Stimulated activated CD4-positive, alpha-beta T cell treated with anti-CD3 and anti-CD28 coated beads, TNF-alpha, amount 100 ng/mL, for 24 hours (primary cell): Measurements from ENCODE around the gene GNB1L.

Experiments
- DNase-seq, 3 experiments: peaks; one replicate each; pipeline ENCODE4 v3.0.0-alpha.2; 2020; ENCODE audit warnings: low read depth in 3 of 3

GNB1L gene

GRCh38 chr22:19748991-19749664, 105.5 kb downstream of the GNB1L start:
- no peak for DNase-seq

GRCh38 chr22:19748139-19748538, 106.5 kb downstream of the GNB1L start:
- no peak for DNase-seq

- DNase-seq = no peak
Measured at GRCh38 chr22:19747551-19747950, 107.1 kb downstream of the GNB1L start.

- DNase-seq = no peak
Measured at GRCh38 chr22:19746726-19747125, 107.9 kb downstream of the GNB1L start.

GRCh38 chr22:19745155-19746101, 109.2 kb downstream of the GNB1L start:
- no peak for DNase-seq

GRCh38 chr22:19744350-19745006, 110.2 kb downstream of the GNB1L start:
- DNase-seq = no peak

GRCh38 chr22:19743651-19744050, 111.0 kb downstream of the GNB1L start:
- no peak for DNase-seq

- DNase-seq = no peak
Measured at GRCh38 chr22:19743081-19743480, 111.6 kb downstream of the GNB1L start.

- no peak for DNase-seq
Measured at GRCh38 chr22:19742160-19743066, 112.3 kb downstream of the GNB1L start.

GRCh38 chr22:19741053-19741452, 113.6 kb downstream of the GNB1L start:
- no peak for DNase-seq

- DNase-seq = no peak
Measured at GRCh38 chr22:19740586-19740985, 114.1 kb downstream of the GNB1L start.

GRCh38 chr22:19739911-19740449, 114.7 kb downstream of the GNB1L start:
- no peak for DNase-seq

- no peak for DNase-seq
Measured at GRCh38 chr22:19739448-19739895, 115.2 kb downstream of the GNB1L start.

GRCh38 chr22:19738664-19739447, 115.8 kb downstream of the GNB1L start:
- no peak for DNase-seq

GRCh38 chr22:19737846-19738663, 116.6 kb downstream of the GNB1L start:
- no peak for DNase-seq

GRCh38 chr22:19735665-19736510, 118.8 kb downstream of the GNB1L start:
- no peak for DNase-seq

- DNase-seq = no peak
Measured at GRCh38 chr22:19734837-19735382, 119.8 kb downstream of the GNB1L start.

- DNase-seq = no peak
Measured at GRCh38 chr22:19734163-19734562, 120.5 kb downstream of the GNB1L start.
